Heart left ventricle (tissue), 13 donors: ENCODE results near the gene RAF1.

Experiments used
- POLR2A ChIP-seq, 2 donors: fragments of 450-650 bp; IDR thresholded peaks; one replicate each; pipeline ENCODE4 v1.6.1; 2017; ENCODE audit warnings: antibody characterized with exemption in 2 of 2, mild to moderate bottlenecking in 2 of 2, moderate library complexity in 2 of 2
- TF ChIP-seq, protein P1 (sequence below), 12 donors: fragments of 200-600 bp; sonication (generic) in 4 of 12; IDR thresholded peaks; one replicate each; pipeline versions ENCODE4 v1.5.0 to v1.8.0; 2018 to 2022; ENCODE audit warnings: antibody characterized with exemption in 12 of 12, mild to moderate bottlenecking in 5 of 12
- donor health status: ischemic (EF 13 %, LVEDD 7.1; RV severe dilation, severe dysfunction).
- donor health status: DM: no; HTN: yes; CAD: no.
- donor health status: DM: no; HTN: no; CAD: no.
- donor health status: ischemic (EF 25% LVEDD 6.9; RV normal size, moderate dysfunction).
- donor health status: ischemic (EF 25% LVEDD 5.7; RV mildly dilated, moderate dysfunction).
- donor health status: ischemic (EF 35%, LVEDD 5.7; RV mildly dilated, moderate dysfunction).
- donor health status: nonischemic (EF 11% LVEDD 7.7; RV severe dilation, severe dysfunction).
- donor health status: DM: yes; HTN: yes; CAD: no.
- donor health status: PGD.
- donor health status: ischemic (EF 29% LVEDD 5.4; RV normal size, mild dysfunction).
- donor health status: nonischemic (EF 23%, LVEDD 6.1; RV moderate dilation, normal function).

GRCh38 chr3:12648384-12648959 lies 15.4 kb downstream of the RAF1 start:
- TF ChIP-seq, protein P1, sequence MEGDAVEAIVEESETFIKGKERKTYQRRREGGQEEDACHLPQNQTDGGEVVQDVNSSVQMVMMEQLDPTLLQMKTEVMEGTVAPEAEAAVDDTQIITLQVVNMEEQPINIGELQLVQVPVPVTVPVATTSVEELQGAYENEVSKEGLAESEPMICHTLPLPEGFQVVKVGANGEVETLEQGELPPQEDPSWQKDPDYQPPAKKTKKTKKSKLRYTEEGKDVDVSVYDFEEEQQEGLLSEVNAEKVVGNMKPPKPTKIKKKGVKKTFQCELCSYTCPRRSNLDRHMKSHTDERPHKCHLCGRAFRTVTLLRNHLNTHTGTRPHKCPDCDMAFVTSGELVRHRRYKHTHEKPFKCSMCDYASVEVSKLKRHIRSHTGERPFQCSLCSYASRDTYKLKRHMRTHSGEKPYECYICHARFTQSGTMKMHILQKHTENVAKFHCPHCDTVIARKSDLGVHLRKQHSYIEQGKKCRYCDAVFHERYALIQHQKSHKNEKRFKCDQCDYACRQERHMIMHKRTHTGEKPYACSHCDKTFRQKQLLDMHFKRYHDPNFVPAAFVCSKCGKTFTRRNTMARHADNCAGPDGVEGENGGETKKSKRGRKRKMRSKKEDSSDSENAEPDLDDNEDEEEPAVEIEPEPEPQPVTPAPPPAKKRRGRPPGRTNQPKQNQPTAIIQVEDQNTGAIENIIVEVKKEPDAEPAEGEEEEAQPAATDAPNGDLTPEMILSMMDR (IDR thresholded peaks at IDR 0.05): no peak
- TF ChIP-seq POLR2A (IDR thresholded peaks at IDR 0.05): no peak
